BJ (cell line): ENCODE data around the gene ESYT2. TPM values are rescaled to one million over a fixed set of nuclear protein-coding genes. Genes with fewer than 3 reads are reported as not detected.
A peak's percentile ranks its signal among the peaks of the same experiment; 100 is the strongest.

Source experiments
- CTCF ChIA-PET: fragments of 350-600 bp; formaldehyde crosslinking; extraction: SDS; loops from one replicate; lab custom pipeline; 2021; ENCODE audit warnings: antibody characterized with exemption, inconsistent platforms; lab: Yijun Ruan, JAX
- POLR2A ChIA-PET: fragments of 300-600 bp; sonication (Branson Sonifier 250); formaldehyde crosslinking; extraction: SDS; loops from one replicate; lab custom pipeline; 2021; ENCODE audit warnings: antibody characterized with exemption; lab: Charles Lee
- DNase-seq: peaks from one replicate; pipeline ENCODE4 v3.0.0-alpha.2; 2011; ENCODE audit warnings: low read depth
- H3K27me3 ChIP-seq: 2 replicates; pipeline ENCODE4 v1.6.0; 2011; ENCODE audit warnings: low read length; ENCODE audit not compliant: control insufficient read depth, insufficient read depth
- H3K36me3 ChIP-seq: 2 replicates; pipeline ENCODE4 v1.5.1; 2011; ENCODE audit warnings: low read length; ENCODE audit not compliant: control insufficient read depth, insufficient read depth
- H3K4me3 ChIP-seq: 2 replicates; pipeline ENCODE4 v1.5.1; 2011; ENCODE audit warnings: low read depth, mild to moderate bottlenecking, control low read depth, low read length
- polyA plus RNA-seq: library from polyadenylated mRNA; depleted of rRNA; stranded (reverse); fragments of >200 nt; gene quantifications from 2 replicates; pipeline ENCODE4 v1.2.3, GENCODE V29; 2011
- TF ChIP-seq, protein P1 (sequence below): IDR thresholded peaks from 2 replicates; pipeline ENCODE4 v1.5.1; 2011; ENCODE audit warnings: low read depth, mild to moderate bottlenecking, control low read depth, inconsistent platforms, low read length, moderate library complexity; ENCODE audit not compliant: insufficient read depth

ESYT2 gene
- polyA plus RNA-seq, 1 experiment, result 49.2 TPM

GRCh38 chr7:158834878-158835784 lies 5.8 kb upstream of the ESYT2 start:
- Histone ChIP-seq H3K36me3 (no peaks in the 10 kb centered on the region), H3K4me3 (no peak overlapping the region), H3K27me3 (no peaks in the 10 kb centered on the region)
- POLR2A ChIA-PET, result no interaction called here
- CTCF ChIA-PET, result no interaction called here
- DNase-seq, result no peak
- TF ChIP-seq, protein P1, sequence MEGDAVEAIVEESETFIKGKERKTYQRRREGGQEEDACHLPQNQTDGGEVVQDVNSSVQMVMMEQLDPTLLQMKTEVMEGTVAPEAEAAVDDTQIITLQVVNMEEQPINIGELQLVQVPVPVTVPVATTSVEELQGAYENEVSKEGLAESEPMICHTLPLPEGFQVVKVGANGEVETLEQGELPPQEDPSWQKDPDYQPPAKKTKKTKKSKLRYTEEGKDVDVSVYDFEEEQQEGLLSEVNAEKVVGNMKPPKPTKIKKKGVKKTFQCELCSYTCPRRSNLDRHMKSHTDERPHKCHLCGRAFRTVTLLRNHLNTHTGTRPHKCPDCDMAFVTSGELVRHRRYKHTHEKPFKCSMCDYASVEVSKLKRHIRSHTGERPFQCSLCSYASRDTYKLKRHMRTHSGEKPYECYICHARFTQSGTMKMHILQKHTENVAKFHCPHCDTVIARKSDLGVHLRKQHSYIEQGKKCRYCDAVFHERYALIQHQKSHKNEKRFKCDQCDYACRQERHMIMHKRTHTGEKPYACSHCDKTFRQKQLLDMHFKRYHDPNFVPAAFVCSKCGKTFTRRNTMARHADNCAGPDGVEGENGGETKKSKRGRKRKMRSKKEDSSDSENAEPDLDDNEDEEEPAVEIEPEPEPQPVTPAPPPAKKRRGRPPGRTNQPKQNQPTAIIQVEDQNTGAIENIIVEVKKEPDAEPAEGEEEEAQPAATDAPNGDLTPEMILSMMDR, result no peak

GRCh38 chr7:158832994-158833393 lies 3.7 kb upstream of the ESYT2 start:
- Histone ChIP-seq H3K4me3 (no peak overlapping the region), H3K36me3 (no peaks in the 10 kb centered on the region), H3K27me3 (no peaks in the 10 kb centered on the region)
- DNase-seq, result no peak
- ChIA-PET POLR2A (no interaction called here), CTCF (interaction anchor here (0.9 to 1.5 kb wide), 3 partner anchors 10 to 144 kb away, joined by 3 to 4 read pairs (median 3); no protein-coding TSS in a partner anchor)
- TF ChIP-seq, protein P1, result no peak

- Histone ChIP-seq H3K4me3 (no peak overlapping the region), H3K27me3 (no peaks in the 10 kb centered on the region), H3K36me3 (no peaks in the 10 kb centered on the region)
- ChIA-PET CTCF (interaction anchor here (1.5 kb wide), 1 partner anchor 11 kb away, joined by 4 read pairs; no protein-coding TSS in a partner anchor), POLR2A (no interaction called here)
- no peak for DNase-seq
- TF ChIP-seq, protein P1, result no peak
These were observed 2.4 kb upstream of the ESYT2 start for GRCh38 chr7:158831738-158832091.

DNA sequence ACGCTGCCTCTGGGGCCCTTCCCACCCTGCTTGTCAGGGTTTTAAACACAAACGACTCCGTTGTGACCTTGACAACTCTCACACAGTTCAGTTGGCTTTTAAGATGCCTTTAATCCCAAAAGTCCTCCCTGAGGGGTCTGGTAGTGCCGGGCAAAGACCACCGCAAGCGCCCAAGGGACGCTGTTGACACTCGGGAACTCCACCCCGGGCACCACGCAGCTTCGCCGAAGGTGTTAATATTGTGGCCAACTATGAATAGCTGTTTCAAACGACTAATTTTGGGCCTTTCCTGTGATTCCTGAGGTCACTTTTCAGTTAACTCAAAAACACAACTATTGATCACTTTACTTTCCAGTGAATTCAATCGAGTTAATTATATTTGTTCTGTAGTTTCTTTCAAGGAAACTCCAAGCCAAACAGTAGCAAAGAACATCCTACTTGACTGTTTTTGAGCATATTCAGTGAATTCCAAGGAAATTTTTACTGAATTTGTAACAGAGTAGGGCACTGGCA lies 958 bp upstream of the ESYT2 start:
- Histone ChIP-seq H3K36me3 (no peaks in the 10 kb centered on the region), H3K4me3 (peak overlapping the region; percentile 67), H3K27me3 (no peaks in the 10 kb centered on the region)
- ChIA-PET POLR2A (no interaction called here), CTCF (no interaction called here)
- TF ChIP-seq, protein P1, result no peak
- no peak for DNase-seq

DNA sequence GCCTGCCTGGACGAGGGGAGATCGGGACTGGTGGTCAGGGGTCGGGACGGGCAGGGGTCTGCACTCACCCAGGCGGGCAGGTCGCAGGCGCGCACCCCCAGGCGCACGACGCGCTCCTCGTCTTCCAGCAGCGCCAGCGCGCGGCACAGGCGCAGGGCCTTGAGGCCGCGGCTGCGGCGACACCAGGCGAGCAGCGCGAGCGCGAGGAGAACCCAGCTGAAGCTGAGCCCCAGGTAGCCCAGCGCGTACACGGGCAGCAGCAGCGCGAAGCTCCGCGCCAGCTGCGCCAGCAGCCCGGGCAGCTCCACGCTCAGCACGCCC lies 328 bp downstream of the ESYT2 start:
- DNase-seq, result no peak
- H3K36me3 ChIP-seq, result no peaks in the 10 kb centered on the region
- ChIA-PET CTCF (interaction anchor here (0.5 to 0.9 kb wide), 2 partner anchors 24 to 70 kb away, joined by 3 read pairs; no protein-coding TSS in a partner anchor), POLR2A (no interaction called here)
- peak overlapping the region; percentile 94 for H3K4me3 ChIP-seq
- TF ChIP-seq, protein P1, result no peak
- no peaks in the 10 kb centered on the region for H3K27me3 ChIP-seq
